NCI-H2196 treated with DMSO at 0.1 percent for 48 hours (cell line): ENCODE results near the gene PDAP1.
"Not testable (repeated sequence)": the region's sequence is repeated elsewhere in the genome, so short reads cannot be mapped to it uniquely, and the experiment has no call there.

Experiments
- DNase-seq: peaks from one replicate; lab custom pipeline; 2025; ENCODE audit not compliant: unreplicated experiment; lab: John Stamatoyannopoulos, UW

PDAP1 gene

DNA sequence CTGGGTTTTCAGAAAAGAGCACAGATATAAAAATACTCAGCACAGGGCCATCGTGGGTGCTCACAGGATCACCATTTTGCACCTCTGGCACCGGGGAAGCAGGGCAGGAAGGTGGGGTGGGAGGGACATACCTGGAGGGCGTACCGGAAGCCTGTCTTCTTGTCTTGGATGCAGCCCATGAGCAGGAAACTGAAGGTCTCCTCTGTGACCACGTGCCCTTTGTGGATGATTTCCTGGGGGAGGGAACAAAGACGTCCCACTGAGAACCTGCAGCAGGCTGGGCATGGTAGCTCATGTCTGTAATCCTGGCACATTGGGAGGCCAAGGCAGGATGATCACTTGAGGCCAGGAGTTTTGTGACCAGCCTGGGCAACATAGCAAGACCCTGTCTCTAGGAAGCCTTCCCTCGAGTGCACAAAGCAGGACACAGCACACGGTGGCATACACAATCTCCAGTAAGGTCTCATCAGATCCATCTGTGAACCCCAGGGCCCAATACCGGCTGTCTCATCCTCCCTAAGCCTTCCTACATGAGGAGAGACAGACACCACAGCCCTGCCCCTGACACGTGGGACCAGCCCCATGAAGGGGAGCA lies 20.7 kb upstream of the PDAP1 start:
- no peak for DNase-seq

DNA sequence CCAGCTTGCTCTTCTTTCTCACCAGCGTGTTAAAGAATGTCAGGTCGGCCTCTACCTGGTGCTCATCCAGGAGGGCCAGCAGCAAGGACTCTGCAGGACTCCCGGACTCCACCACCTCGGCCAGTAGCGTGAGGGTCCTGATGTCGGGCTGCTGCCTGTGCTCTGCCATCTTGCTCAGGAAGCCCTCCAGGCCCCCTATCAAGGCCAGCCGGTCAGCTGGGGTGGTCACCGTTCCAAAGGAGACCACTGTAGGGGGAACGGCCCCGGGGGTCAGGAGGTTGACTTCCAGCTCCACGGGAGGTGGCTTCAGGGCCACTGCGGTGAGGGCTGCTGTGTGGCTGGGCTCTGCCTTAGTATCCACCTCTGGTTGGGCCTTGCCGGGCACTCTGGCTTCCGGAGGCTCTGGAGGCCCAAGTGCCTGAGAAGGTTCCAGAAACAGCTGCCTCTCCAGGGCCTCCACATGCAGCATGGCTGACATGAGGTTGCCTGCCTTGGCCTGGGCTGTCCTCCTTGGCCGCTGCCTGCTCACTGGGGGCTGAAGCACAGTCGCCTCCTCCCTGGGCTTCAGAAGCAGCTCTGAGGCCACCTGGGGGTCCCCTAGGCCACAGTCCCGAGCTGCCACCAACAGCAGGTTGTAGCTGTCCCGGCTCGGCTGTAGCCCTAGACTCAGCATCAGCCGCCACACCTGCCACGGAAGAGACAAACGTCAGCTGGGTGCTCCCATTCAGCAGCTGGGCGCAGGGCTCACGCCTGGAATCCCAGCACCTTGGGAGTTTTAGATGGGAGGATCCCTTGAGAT lies 16.7 kb upstream of the PDAP1 start:
- no peak for DNase-seq

DNA sequence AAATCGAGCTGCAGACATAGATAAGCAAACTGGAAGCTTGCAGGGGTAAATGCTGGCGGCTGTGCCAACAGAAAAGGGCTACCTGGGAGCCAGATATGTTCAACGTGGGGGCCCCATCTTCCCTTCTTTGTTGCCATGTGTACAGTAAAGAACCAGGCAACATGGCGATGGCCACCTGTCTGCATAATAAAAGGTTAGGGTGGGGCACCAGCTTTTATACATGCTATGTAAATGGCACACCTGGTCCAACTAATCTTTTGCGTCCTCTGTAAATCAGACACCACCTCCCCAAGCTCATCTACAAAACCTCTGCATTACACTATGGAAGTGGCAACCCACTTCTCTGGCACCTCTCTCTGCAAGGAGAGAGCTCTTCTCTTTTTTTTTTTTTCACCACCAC lies 14.2 kb upstream of the PDAP1 start:
- no peak for DNase-seq

DNA sequence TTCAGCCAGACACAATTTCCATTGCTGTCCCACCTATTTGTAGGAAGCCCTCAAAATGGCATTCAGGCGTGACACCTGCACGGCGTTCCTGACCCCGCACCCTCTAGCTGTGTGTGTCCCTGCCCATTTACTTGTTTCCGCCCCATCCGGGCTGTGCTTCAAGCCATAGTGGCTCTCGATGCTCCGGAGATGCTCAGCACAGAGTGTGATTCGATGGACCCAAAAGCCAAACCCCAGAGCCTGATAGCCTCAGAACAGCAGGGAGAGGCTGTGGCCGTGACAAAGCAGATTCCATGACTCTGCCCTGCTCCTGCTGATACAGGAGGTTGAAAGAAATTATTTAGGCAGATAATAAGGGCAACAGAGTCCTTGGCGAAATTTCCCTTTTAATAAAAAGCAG lies 13.8 kb upstream of the PDAP1 start:
- no peak for DNase-seq

GRCh38 chr7:99420986-99421385 lies 12.6 kb upstream of the PDAP1 start:
- DNase-seq: no peak

DNA sequence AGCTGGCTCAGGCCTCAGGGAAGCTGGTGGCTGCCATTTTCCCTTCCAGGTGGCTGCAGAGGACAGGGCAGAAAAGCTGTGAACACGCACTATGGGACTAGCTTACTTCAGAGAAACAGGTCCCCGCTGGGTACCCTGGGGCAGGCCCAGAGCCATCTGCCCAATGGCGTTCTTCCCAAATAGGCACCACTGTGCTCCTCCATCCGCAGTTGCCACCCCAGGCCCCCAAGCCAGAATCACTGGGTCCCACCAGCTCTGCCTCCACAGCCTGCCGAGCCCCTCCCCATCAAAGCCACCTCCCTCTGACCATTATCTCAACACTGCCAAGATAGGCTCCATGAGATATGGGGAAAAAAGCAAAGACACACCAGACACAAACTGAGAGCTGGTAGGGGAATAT lies 11.8 kb upstream of the PDAP1 start:
- no peak for DNase-seq

DNA sequence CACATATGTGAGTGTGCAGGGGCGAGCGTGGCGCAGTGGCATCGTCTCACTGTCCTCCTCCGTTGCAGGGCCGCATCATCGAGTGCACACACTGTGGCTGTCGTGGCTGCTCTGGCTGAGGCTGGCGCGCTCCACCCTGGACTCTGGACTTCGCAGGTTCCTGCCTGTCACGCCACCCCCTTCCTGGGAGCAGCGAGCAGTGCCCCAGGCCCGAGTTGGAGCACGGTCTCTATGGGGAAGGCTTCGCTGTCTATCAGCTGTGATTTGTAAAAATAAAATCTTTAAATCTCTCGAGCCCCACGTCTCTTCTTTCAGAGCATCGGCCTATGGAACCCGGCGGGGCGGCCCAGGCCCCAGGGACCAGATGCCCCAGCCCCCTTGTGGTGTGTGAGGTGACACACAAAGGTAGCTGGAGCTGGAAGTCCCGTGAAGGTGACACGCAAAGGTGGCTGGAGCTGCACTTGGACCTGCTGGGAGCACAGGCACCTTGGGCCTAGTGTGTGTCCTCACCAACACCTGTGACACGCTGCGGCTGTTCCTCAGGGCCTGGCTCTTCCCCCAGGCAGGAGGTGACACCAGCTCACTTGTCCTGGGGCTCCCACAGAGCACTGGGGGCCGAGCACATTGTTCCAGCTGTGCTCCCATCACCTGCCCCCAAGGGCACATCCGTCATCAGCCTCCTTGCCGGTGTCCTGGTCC lies 11.1 kb upstream of the PDAP1 start:
- no peak for DNase-seq

- DNase-seq: no peak
Measured at GRCh38 chr7:99418260-99418659, 9.9 kb upstream of the PDAP1 start.

- not testable (repeated sequence) for DNase-seq
Measured at GRCh38 chr7:99415513-99416127, 7.2 kb upstream of the PDAP1 start.

DNA sequence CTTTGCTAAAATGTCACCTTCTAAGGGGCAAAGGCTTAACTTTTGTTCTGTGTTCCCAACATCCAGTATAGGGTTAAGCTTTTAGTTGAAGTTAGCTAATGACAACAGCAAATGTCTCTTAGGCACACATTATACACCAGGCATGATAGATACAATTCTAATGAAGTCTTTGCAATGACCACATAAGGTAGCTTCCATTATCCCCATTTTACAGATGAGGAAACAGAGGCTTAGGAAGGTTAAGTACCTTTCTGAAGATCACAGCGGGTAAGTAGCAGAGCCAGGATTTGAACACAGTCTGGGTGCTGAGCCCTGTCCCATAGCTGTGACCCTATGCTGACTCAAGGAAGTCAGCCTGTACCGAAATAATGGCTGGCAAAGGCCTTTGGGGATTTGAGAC lies 2.2 kb upstream of the PDAP1 start:
- no peak for DNase-seq

DNA sequence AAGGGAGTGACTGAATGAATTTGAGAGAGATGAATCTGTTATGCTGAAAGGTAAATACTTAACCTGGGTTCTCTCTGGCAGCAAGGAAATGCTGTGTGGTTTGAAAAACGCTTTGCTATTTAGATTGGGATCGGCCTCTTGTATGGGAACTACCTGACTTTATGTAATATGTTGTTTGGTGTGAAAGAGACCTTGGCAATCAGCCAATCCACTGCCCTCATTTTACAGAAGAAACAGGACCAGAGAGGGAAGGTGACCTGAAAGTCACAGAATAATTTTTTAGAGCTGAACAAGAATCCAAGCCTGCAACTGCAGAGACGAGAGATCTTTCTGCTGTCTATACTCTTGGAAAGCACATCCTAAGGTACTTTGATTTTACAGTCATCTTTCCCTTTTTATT lies 1.4 kb upstream of the PDAP1 start:
- no peak for DNase-seq

- DNase-seq: no peak
Measured at GRCh38 chr7:99409192-99409572, 785 bp upstream of the PDAP1 start.

DNA sequence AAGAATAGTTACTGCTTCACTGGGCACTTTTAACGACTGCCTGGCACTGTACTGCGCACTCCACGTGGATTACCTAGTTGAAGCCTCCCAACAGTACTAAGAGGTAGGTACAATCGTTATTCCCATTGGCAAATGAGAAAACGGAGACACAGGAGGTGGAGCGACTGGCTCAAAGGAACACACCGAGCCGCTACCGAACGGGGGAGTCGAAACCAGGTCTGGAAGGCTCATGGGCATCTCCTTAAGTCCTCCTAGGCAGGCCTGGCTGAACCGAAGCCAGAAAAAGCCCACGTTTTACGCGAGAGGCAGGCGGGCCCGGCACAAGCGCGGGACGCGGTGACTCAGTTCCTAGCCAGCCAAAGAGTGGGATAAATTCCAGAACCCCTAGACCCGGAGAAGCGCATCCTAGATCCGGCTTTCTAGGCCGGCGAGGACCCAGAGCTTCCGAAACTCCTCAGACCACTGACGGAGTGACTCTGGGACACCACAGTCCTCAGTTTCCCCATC lies 472 bp downstream of the PDAP1 start:
- no peak for DNase-seq

GRCh38 chr7:99406557-99406956 lies 1.8 kb downstream of the PDAP1 start:
- DNase-seq: no peak

DNA sequence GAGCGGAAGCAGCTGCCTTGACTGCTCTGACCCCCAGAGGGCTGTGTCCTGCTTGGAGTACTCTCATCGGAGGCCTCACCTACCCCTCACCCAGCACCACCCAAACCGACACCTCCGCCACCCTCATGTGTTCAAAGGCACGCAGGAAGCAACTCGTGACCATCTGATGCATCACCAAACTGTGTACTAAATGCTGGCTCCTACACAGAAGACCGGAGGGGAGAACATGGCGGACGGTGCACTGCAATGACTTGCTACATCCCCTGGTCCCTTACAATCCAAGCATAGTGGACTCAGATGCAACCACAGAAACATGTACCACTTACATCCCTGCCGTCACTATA lies 3.4 kb downstream of the PDAP1 start:
- no peak for DNase-seq

DNA sequence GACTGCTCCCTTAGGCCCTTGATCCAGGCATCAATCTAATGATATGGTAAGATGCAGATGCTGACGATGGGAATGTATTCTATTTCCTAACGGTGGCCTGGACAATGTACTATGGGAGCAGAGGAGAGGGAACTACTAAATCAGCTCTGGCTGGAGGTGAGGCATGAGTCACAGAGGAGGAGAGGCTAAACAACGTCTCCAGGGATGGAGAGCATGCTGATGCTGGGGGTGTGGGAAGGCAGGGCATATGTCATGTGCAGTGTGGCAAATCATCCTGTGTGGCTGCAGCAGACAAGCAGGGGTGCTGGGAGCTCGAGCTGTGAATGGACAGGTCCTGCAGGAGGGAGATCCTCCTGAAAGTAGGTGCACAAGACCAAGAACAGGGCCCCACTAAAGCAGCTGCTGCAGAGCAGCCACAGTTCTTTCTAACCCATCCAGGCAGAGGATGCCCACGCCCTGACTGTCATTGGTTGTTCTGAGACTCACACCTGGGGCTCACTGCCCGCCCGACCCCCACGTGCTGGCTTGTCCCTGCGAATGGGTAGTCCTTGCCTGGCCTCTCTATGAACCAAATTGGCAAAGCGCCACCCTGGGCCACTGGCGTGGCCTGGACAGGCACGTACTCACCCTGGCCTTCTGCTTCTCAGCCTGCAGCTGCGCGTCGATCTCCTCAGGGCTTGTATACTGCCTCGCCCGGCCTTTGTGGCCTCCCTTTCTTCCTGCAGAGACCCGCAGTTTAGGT lies 4.0 kb downstream of the PDAP1 start:
- DNase-seq: no peak

GRCh38 chr7:99403764-99404163 lies 4.6 kb downstream of the PDAP1 start:
- DNase-seq: no peak

DNA sequence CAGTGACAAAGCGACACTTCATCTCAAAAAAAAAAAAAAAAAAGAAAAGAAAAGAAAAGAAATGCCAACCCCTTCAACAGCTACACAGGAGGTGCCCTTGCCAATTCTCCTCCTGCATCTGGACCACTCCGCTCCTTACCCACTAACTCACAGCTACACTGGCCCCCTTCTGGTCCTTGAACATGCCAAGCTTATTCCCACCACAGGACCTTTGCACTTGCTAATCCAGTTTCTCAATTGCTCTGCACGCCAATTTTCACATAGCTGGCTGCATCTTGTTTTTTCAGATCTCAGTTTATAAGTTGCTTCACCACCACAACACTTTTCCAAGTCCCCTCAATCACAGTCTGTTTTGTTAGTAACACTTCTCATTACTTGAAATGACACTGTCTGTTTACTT lies 5.5 kb downstream of the PDAP1 start:
- no peak for DNase-seq

GRCh38 chr7:99399597-99399996 lies 8.8 kb downstream of the PDAP1 start:
- DNase-seq: no peak

GRCh38 chr7:99398891-99399445 lies 9.4 kb downstream of the PDAP1 start:
- DNase-seq: no peak
